NCI-H446 (cell line): ENCODE measurements around the gene RYR3.

Experiments used
- DNase-seq, 2 experiments: peaks; one replicate each; lab custom pipeline; 2025; lab: John Stamatoyannopoulos, UW

The RYR3 gene

DNA sequence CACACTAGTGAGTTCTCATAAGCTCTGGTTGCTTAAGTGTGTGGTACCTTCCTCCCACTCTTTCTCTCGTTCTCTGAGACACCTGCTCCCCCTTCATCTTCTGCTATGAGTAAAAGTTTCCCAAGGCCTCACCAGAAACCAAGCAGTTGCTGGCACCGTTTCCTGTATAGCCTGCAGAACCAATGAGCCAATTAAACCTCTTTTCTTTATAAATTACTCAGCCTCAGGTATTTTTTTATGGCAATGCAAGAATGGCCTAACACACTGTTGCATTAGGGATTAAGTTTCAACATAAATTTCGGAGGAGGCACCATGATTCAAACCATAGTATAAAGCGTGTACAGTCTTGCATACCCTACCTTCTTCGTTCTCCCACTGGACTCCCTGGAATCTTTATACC is 405.3 kb downstream of the RYR3 start:
- DNase-seq = no peak

DNA sequence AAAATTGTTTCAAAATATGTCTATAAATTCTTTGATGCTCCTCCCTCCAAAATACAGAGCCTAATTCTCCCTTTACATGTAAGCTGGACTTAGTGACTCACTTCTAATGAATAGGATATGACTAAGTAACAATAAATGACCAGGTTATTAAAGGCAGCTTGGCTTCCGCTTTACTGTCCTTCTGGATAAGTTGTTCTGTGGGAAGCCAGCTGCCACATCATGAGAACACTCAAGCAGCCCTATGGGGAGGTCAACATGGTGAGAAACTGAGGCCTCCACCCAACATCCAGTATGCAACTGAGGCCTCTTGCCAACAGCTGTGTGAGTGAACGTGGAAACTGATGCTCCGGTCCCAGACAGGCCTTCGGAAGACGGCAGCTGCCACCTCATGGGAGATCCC is 410.2 kb downstream of the RYR3 start:
- DNase-seq = no peak

DNA sequence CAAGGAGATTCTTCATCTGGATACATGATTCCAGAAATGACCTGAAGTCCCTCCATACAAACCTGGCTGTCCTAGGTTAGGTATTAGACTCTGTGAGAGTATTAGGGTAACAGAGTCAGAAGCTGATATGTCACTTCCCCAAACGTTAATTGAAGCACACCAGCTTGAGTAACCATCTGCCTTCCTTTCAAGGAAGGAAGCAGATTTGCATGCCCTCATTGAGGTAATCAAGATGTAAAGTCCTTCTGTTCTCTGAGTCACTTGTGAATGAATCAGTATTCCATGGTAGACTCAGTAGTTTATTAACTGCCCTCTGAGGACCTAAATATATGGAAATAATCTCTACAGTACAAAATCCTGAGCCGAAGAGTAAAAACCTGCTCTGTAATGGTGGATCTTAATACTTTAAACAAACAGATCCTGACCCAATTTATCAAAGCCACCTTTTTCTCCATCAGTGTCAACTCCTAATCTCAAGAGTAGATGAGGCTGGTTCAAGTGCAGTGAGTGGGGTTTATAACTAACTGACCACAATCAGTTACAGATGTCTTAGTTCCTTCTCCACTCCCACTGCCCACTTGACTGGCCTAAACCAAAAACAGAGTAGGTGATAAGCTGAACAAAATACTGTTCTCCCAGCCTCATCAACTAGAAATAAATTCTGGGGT is 411.4 kb downstream of the RYR3 start:
- no peak for DNase-seq

DNA sequence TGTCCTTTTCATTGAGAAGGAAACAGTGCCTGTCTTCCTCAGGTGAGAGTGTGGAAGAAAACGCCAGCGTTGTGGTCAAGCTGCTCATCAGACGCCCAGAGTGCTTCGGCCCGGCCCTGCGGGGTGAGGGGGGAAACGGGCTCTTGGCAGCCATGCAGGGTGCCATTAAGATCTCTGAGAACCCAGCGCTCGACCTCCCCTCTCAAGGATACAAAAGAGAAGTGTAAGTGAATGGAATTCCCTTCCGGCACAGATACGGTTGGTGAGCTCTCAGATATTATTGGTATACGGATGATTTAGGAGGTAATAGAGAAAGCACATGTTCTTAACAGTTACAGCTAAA is 411.9 kb downstream of the RYR3 start:
- DNase-seq = no peak

DNA sequence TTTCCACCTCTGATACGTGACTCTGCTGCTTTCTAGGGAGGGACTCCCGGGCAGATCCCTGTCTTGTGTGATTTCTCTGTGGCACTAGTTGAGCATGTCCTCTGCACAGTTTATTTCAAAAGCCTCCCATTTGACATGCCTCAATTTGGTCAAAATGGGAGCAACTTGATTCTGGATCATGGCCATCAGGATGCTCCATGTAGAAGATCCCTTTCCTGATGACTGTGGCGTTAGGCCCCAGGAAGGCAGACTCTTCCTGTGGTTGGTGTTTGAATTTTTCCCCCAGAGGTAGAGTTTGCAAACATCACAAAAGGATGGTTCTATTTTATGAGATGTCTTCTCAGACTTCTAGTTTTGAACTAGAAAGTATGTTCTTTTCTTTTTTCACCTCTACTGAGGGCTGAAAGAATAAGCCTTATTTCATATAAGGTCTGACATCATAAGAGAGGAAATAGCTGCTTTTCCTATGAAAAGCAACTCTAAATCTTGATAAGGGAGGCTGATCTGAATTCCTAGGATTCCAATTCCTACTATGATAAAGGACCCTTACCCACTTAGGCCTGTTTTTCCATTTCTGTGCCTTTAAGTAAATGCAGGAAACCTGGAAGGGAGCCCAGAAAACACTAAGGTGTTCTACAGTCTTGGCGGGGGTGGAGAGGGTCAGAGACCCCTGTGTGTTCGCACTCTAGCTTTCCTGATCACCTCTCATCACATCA is 413.7 kb downstream of the RYR3 start:
- no peak for DNase-seq

DNA sequence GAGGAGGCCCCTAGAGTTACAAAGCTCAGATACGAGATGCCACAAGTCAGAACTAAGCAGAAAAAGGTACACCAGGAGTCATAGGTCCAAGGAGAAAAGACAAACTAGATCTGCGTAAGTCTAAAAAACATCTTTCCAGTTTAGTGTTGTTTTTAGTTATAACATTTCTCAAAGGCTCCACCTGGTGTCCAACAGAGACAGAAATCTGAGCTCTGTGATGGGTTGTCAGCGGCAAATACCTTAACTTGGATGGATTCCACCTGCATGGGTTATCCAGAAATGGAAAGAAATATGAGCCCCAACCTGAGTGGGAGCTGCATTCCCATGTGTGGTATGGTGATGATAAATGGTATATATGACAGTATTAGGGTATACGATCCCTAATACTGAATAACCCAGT is 418.9 kb downstream of the RYR3 start:
- no peak for DNase-seq

DNA sequence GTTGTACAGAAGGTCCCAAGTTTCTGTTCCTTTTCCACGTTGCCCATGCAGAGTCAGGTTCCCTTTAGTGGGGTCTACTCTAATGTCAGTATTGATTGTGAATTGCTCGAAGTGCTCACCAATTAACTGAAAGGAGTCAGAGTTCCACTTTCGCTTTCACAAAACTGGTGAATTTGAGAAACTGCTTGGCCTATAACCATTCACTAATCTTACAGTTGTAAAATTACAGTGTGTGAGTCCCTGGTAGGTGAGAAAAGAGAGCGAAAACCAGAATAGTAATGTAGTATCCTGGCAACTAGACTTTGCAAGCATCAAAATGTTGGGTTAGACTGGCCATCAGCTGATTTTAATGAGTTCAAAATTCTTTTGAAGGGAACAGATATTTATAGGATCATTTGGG is 420.0 kb downstream of the RYR3 start:
- no peak for DNase-seq

DNA sequence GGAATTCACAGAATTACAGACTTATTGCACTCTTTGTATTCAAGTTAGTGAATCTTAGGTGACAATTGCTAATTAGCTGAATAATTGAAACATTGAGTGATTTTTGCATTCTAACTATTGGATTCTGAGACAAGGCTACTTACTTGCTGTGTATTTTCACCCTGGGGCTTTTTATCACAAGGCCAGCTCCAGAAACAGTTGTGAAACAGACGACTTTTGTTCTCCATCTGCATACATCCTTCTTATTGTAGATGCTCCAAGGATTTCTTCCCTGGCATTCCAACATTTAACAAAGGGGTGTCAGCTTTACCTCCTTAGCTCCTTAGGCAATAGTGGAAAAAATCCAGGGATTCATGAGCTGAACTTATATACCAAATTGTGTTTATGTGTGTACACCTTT is 424.4 kb downstream of the RYR3 start:
- no peak for DNase-seq

DNA sequence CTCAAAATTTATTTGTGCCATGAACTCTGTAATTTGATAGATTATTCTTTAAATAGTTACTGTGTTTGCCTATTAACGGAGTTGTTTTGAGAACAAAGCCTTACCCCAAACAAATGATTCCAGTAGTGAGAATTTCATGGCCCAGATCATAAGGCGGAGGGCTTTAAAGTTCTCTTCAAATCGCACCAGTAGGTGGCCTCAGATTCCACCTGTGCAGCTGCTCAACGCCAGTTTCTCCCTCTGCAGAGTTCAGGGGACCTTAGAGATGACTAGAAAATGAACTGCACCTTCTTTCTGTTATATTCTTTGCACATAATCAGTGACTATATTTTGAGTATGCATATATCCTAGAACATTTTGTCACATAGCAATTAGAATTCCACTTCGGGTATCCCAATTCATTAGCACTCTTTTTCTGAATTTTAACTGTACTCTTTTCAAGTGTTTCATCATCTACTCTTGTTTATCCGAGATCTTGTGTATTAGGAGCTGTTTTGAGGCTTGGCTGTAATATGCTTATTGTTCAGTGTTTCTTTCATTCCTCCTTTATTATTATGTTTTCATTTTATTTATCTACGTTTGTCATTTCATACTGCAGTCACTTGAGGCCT is 425.0 kb downstream of the RYR3 start:
- peak in 1 of 2 experiments; percentile 16 for DNase-seq

DNA sequence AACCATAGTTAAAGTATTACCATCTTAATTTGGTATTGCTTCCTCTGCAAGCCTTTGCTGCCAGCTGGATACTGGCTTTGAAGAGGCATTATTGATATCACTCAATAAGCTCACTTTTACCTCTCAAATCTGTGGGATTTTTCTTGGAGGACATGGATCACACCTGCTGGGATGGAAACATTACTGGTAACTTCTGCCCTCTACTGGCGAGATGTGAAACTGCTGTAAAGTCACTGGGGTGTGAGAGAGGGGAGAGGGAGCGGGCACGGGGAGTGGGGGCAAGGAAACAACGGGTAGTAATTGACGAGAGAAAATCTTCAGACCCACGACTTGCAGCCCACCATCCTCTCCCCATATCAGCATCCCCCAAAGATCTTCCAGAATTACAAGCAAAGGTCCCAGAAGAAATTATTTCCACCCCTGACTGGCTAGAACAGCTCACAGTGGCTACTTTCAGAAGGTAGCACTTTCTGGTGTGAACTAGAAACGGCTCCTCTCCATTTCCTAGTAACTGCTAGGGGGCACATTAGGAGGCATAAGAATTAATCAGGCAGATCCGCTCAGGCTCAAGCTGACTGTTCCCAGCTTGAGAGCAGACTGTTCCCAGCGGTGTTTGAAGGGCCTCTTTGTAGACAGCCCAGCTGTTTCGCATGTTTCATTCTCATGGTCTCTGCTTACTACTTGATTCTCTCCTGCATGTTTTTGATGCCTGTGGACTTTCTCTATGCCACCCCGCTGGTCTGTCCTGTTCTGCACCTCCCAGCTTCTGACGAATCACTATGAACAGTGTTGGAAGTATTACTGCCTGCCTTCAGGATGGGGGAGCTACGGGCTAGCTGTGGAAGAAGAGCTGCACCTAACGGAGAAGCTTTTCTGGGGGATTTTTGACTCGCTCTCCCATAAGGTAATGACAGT is 427.2 kb downstream of the RYR3 start:
- peak in 1 of 2 experiments; percentile 57 for DNase-seq

DNA sequence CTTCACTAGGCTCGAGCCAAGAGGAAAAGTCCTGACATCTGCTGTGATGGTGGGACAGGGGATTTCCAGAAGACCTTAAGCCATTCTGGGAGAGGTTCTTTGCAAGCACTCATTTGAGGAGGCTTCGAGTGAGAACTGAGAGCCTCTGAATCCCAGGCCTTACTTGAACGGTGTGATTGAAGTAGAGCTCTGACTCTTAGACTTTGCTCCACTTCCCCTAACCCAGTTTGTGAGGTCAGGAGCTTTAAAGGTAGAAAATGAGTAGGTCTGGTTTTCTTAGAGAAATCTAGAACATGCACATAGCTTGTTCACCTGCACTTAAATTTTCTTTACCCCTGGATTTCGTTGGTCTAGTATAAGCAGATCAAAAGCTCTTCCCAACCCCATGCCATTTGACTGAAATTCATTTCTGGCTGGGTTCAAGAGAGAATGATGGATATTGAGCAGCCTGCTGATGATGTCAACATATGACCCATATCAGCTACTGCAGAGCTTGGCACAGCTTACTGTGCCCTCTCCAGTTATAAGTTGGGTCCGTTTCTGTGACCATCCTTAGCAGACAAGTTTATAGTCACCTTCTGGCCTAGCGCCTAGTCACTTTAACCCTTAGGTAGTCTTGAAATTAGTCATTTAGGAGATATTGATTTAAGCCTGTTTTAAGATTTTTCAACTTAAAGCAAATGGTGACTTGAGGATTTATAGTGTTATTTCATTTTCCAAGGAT is 428.3 kb downstream of the RYR3 start:
- DNase-seq = no peak

DNA sequence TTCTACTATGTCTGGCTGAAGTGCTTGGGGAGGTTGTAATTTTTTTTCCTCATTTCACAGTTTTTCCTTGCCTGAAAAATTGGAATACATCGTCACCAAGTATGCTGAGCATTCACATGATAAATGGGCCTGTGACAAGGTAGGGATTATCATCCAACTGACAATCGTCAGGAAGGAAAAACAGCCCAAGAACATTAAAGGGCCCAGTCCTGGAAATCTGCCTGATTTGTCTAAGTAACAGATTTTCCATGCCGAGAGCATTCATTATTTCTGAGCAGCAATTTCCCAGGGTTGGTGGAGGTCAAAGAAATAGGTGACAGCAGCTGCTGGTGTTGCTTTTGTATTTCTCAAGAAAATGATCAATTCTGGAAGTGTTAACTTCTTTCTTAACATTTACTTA is 431.5 kb downstream of the RYR3 start:
- peak in 1 of 2 experiments; percentile 70 for DNase-seq

DNA sequence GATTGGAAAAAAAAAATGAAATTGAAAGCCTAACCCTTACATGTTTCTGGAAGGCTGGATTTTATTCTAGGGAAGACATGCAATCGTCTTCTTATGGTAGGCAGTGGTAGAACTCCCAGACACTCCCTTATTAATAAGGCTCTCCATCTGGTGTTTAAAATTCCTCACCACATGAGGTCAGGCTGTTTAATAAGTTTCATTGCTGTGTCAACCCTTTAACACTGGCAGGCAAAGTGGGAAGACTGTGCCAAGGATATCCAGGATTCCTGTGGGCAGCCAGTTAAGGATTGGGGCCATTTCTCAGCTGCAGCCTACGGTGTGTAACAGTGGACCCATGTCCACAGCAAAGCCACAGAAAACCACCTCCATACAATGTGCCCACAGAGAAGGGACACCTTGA is 432.0 kb downstream of the RYR3 start:
- peak; percentile 51 to 74 for DNase-seq

DNA sequence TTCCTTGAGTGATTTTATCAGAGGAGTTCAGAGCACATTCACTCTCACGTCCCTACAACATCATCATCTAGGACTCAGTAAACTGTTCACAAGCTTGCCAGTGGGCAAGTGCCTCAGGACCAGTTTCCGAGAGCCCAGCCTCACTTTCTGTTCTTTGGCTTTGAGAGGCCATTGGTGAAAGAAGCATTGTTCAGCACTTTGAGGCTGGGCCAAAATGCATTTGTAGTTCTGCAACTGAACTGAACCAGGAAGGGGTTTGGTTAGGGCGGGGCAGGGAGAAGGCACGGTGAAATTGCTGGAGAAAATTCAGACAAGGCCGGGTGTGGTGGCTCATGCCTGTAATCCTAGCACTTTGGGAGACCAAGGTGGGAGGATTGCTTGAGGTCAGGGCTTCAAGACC is 435.4 kb downstream of the RYR3 start:
- no peak for DNase-seq

DNA sequence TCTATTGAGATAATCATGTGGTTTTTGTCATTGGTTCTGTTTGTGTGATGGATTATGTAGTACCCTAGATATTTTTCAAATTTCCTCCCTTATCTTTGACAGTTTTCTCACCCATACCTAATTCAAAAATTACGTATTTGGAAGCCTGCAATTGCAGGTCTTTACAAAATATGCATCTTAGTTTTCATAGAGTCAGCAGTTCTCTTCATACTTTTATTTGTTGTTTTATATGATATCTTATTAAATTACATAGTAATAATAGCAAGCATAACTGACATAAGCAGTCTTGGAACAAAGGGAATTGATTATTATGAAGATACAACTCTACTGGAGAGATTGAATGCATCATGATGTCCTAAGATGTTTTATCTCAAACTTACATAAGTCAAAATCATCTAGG is 442.2 kb downstream of the RYR3 start:
- DNase-seq = no peak

DNA sequence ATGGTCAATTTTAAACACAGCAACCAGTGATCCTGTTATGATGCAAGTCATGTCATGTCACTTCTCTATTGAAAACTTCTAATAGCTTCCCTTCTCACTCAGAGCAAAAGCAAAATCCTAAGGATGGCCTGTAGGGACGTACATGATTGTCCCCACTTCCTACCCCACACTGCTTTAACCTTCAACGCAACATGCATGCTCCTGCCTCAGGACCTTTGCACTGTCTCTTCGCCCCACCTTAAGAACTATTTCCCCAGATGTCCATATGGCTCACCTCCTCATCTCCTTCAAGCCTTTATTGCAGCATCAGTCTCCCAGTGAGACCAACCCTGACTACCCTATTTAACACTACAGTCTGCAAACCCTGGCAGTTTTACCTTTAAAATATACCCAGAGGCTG is 443.5 kb downstream of the RYR3 start:
- DNase-seq = no peak

DNA sequence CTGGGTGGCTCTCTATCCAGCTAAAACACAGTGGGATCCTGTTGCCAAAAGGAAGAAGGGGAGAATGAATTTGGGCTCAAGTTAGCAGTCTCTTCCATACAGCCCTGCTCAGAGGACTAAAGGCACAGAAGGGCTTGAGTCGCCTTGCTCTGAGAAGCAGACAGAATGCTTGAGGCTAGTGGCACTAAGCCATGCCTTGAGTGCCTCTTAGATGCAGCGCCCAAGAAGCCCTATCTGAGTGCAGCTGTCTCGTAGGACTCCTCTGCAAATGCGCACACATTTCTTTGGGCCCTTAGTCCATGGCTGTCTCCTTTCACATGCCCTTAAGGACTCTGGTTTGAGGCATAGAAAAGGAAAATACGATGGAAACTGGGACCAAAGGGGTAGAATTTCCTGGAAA is 446.2 kb downstream of the RYR3 start:
- DNase-seq = no peak

DNA sequence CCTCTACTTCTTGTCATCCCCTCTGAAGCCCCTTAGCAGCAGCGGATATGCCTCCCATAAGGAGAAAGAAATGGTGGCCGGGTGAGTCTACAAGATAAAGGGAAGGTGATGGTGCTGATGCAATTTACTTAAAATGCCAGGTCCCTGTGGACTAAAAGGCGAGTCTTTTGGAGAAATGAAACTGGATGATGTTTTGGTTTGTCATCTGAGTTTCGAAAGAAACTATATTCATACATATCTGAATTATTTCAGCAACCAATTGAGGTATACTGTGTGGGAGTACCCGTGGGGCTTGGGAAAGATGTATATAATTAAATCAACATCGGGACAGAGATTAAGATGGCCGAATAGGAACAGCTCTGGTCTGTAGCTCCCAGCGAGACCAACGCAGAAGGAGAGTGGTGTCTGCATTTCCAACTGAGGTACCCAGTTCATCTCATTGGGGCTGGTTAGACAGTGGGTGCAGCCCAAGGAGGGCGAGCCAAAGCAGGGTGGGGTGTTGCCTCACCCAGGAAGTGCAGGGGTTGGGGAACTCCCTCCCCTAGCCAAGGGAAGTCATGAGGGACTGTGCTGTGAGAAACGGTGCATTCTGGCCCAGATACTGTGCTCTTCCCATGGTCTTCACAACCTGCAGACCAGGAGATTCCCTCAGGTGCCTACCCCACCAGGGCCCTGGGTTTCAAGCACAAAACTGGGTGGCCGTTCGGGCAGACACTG is 446.9 kb downstream of the RYR3 start:
- DNase-seq = no peak

DNA sequence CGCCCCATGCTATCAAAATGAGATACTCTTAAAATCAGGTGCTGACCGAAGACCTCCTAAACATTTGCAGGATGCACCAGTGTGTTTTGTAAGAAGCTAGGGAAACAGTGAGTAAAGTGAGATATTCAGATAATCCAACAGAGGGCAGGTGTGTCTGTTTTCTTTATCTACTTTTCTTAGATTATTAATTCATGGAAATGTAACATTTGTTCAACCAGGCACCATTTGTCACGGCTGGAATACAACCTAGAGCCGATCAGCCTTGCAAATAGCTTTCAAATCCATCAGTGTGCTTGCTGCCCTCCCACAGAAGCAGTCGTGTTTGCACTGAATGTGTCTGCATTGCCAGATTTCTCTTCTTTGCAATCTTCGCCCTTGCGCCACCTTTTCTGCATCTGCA is 455.6 kb downstream of the RYR3 start:
- no peak for DNase-seq

DNA sequence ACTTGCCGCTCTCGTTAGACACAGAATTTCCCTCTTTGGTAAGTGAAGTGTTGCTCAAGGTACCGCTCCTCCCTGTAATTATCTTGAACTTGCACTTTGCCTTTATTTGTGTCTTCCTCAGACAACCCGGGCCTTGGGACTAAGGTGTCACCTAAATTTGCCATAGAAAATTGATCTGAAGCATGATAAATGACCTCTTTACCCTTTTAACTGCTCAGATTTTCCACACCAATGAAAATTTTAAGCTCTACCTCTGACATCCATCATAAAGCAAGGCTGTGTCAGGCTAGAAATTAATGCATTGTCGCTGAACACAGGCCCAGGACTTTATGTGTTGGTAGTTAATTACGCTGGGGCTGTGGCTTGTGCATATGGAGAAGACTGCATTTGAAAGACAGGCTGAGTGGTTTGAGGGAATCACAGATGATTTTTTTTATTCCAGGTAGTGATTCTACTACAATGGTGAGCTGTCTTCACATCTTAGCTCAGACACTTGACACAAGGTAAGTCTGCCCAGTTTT is 458.0 kb downstream of the RYR3 start:
- no peak for DNase-seq

DNA sequence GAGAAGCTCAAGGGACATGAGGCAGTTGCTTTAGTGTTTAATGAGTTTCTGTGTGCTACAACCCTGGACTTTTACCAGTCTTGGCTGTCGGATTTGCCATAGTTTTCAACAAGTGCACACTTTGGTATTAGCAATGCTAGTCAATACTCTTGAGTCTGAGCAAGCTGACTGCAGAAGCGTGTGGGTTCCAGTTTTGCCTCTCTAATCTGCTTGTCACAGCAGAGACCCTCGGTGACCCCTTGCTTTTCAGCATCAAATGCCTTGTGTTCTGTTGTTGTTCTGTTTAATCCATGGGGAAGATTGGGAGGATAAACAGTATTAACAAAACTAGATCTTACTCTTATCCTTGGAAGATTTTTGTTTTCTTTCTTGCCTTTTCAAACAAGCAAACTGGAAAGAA is 463.2 kb downstream of the RYR3 start:
- no peak for DNase-seq
